RKO (cell line): ENCODE measurements around the gene PXYLP1.
"Not testable (repeated sequence)": the region's sequence is repeated elsewhere in the genome, so short reads cannot be mapped to it uniquely, and the experiment has no call there.

Experiments used
- DNase-seq: peaks from one replicate; pipeline ENCODE4 v3.0.0-alpha.2; 2016; ENCODE audit warnings: low spot score

PXYLP1 gene

DNA sequence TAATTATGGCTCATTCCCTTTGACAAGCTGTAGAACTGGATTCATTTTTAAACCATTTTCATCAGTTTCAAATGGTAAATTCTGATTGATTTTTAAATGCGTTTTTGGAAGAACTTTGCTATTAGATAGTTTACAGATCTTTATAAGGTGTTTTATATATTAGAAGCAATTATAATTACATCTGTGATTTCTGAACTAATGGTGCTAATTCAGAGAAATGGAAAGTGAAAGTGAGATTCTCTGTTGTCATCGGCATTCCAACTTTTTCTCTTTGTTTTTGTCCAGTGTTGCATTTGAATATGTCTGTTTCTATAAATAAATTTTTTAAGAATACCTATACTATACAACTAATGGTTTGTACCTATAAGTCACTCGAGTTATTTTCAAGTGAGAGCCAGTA, 62.7 kb downstream of the PXYLP1 start:
- no peak for DNase-seq

DNA sequence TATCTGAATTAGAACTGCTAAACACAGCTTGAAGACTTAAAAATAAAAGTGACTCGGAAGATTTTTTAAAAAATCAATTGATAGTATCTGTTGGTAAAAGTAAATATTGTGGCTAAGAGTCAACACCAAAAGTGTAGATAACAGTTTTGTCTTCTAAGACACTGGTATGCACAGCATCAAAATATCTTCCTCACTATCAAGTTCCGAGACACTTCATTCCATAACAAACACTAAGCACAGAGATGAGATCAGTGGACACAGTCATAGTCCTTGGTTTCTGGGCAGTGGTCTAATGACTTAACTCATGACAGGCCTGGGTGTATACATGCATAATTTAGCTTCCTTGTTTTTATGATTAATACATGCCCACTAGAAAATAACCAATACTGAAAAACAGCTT, 63.2 kb downstream of the PXYLP1 start:
- DNase-seq = peak; percentile 88

DNA sequence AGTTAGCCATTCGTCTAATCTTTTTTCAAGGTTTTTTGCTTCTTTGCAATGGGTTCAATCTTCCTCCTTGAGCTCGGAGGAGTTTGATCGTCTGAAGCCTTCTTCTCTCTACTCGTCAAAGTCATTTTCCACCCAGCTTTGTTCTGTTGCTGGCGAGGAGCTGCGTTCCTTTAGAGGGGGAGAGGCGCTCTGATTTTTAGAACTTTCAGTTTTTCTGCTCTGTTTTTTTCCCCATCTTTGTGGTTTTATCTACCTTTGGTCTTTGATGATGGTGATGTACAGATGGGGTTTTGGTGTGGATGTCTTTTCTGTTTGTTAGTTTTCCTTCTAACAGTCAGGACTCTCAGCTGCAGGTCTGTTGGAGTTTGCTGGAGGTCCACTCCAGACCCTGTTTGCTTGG, 68.8 kb downstream of the PXYLP1 start:
- not testable (repeated sequence) for DNase-seq

DNA sequence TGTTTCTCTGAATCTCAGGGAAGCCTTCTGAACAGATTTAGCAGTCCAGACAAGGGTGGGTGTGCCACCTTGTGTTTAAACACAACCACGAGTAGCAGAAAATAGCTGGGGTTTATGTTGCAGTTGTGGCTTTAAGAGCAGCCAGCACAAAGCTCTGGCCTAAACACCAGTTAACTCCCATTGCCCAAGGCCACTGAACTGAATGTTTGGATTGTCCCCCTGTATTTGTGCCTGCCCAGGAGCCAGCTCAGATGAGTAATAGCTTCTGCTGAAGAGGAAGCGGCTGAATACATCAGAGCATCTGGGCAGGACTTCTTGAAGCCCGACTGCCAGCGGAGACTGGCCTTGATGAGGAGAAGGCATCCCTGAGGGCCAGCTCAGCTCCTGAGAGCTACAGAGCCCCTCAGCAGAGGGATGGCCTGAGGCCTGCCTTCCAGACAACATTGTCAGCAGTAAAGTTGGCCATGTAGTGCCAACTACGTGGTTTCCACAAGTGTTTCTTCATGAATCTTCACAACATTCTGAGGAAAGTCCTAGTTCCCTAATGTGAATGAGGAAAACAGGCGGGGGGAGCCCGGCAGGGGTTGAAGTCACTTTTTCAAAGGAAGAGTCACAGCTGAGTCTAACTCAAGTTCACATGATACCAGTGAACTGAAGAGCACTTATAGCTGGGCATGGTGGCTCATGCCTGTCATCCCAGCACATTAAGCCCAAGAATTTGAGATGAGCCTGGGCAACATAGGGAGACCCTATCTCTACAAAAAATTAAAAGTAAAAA, 70.9 kb downstream of the PXYLP1 start:
- DNase-seq = no peak

DNA sequence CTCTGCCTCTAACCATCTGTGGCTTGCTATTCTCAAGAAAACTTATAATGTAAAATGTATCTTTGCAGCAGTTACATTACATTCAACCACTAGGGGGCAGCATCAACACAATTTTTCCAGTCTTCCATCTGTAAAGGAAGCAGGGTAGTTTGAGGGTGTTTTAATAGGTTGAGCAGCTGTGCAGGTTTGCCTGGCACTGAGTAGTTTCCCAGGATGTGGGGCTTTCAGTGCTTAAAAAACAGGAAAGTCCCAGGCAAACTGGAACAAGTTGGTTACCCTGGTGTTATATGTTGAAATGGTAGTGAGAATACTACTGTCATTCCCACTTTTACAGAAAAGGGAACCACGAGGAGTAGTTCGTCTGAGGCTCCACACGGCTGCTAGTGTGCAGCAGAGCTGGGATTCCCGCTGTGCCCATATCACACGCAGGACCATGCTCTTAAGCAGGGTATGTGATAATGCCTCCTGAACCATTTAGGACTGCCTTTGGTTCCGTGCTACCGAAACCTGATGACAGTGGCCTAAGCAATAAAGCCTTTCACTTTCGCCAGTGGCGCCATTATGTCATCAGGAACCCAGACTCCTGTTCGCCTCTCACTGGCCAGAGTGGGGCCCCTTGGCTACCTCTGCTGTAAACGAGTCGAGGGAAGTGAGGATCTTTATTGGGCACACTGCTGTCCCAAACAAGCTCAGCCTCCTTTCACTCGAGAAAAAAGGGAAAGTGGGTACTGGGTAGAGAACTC, 72.0 kb downstream of the PXYLP1 start:
- DNase-seq = peak; percentile 73

DNA sequence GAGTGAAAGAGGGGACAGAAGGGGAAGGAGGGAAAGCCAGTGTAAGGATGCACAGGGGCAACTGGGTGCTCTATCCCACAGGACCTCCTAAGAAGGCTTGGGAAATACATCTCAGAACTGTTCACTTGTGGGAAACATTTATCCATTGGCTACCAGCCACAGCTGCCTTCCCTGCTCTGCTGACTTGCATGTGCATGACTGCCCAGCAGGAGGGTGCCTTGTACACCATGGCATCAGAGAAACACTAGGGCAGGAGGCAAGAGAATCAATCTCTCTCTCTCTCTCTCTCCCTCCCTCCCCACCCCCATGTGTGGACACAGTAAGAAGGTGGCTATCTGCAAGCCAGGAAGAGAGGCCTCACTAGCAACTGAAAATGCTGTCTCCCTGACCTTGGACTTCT, 73.8 kb downstream of the PXYLP1 start:
- no peak for DNase-seq

DNA sequence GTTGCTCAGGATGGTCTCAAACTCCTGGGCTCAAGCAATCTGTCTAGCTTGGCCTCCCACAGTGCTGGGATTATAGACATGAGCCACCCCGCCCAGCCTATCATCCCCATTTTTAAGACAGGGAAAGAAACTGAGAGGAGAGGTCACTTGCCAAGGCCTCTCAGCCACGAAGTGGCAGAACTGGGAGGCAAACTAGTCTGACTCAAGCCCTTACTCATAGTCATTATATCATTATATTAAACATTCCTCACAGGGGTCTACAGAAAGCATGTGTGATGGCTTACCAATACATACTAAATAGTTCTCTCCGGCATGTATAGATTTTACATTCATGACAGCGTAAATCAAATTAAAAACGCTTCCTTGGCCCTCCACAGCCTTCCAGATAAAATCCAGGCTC, 74.7 kb downstream of the PXYLP1 start:
- no peak for DNase-seq

DNA sequence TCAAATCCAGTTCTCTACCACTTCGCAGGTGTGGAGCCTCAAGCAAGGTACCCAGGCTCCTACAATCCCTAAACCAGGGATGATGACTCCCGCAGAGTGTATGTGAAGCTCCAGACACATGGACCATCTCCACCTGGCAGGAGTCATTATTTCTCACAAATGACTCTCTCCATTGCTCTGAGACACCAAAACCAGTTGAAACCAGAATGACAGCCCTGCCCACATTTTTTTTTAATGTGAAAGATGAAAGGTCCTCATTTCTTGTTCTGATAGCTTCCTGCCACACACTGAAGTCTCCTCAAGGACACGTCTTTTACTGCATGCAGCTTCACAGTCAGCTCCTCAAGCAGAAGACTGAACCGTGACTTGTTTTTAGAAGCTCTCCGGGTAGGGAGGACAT, 75.3 kb downstream of the PXYLP1 start:
- DNase-seq = no peak

DNA sequence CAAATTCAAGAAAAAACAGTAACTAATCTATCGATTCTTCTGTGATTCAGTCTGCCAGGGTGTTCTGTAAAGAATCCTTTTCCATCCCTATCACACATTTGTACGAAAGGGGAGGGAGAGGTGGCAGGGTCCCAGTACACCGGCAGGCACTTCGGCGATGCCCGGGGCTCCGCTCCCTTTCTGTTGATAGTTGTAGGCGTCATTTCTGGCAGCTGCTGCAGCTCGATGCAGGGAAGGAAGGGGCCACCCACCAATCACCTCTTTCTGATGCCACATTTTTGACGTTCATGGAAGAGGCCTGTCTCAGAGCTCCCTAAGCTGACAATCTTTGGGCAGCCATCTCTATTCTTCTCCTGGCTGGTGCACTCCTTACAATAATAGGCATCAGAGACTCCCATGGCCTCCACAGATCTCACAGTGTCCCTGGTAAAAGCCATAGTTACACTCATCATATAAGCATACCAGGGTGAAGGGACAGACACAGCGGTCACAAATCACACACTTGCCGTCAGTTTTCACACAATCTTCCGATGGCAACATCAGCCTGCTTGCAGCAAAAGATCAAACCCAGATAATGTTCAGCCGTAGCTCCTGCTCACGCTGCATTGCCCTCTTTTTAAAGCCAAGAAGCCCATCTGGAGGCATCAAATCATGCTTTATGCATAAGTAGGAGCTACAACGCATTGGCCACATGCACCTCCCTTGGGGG, 75.9 kb downstream of the PXYLP1 start:
- no peak for DNase-seq

DNA sequence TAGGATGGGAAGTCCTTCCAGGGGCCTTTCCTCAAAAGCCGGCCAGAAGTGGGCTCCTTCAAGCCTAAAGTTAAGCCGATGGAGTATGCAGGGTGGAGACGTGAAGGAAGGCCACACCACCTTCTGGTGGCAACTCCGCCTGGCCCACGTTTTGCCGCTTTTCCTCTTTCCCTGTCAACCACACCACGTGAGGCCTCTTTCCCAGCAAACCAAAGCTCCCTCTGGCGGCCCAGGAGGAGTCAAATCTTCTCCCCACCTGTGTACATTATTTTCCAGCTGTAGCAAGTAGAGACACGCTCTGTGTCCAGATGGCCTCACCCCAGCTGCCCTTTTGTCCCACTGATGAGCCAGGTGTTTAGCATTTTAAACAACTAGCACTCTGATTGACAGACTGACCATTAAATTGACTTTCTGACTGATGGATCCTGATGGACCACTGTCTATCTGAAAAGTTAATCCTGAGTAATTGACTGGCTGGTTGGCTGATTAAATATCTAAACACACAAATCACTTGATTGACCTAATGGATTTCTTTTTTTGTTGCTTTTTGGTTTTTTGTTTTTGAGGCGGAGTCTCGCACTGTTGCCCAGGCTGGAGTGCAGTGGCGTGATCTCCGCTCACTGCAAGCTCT, 77.1 kb downstream of the PXYLP1 start:
- no peak for DNase-seq

DNA sequence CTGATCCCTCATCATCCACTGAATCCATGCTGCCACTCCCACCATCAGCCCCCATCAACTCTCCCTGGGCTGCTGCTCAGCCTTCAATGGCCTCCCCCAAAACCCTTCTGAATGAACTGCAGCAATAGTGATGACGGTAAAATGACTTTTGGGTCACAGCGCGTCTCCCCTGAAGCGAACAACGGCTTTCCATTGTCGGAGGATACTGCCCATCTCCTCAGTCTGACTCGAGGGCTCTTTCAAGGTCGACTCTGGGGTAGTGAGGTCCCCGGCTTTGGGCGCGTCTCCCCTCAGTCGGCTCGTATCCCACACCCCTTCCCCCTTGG, 79.5 kb downstream of the PXYLP1 start:
- DNase-seq = no peak

DNA sequence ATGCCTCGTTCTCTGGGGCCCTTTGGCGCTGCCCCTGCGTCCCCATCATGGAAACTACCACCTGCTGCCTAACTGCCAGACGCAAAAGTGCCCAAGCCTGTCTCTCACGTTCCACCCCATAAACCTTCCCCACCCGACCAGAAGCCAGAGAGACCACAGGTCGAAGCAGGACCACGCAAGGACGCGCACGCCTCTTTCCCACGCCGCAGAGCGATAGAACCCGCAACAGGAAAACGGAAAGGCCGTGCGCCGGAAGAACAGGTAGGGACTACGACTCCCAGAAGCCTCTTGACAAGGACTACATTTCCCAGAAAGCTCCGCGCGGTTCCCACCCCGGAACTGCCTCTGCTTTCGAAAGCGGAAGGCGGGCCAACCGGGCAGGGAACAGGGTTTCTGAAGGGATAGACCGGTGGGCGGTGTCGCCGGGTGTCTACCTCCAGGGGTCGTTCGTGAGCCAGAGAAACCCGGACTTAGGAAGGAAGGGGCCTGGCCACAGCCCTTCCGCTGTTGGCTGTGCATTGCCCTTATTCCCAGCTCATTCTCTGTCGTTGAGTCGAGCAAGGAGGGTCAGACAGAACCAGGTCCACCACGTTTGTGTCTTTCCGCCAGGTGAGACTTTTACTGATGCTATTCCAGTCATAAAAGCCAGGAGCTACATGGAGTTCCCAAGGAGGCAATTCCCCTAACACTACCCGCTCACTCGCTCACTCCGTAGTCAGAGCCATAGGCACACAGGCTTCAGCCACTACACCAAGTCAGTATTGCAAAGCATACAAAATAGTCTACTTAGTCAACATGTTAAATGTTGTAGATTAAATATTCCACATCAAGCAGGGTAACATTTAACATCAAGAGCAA, 80.1 kb downstream of the PXYLP1 start:
- DNase-seq = peak; percentile 98

DNA sequence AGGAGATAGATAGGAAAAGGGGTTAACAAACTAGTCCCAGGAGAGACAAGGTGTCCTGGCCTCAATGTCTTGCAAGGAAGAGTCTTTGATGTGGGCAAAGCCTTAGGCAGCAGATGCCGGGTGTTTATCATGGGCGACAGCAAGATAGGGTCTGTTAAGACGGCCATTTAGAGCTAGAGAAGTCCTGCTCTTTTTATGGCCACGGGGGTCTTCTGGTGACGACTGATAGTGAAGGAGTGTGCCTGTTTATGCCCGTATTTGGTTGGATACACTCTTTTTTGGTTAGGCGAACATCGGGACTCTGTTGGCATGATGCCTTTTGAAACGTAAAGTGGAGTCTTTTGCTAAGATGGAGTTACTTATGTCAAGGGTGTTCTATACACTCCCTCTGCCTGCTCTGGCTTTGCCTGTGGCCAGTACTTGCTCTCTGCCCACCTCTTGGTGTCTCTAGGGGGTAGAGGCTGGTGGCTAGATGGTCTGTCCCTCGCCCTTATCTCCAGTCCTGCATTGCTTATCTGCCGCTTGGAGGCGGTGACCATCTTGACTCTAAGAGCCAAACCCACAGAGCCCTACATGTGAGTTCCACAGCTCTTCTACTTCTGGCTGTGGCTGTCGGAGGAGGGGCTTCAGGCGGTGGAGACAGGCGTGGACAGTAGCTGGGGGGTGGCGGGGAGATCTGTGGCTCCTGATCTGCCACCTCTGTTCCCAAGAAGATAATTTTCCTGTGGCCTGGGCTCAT, 80.9 kb downstream of the PXYLP1 start:
- DNase-seq = no peak

DNA sequence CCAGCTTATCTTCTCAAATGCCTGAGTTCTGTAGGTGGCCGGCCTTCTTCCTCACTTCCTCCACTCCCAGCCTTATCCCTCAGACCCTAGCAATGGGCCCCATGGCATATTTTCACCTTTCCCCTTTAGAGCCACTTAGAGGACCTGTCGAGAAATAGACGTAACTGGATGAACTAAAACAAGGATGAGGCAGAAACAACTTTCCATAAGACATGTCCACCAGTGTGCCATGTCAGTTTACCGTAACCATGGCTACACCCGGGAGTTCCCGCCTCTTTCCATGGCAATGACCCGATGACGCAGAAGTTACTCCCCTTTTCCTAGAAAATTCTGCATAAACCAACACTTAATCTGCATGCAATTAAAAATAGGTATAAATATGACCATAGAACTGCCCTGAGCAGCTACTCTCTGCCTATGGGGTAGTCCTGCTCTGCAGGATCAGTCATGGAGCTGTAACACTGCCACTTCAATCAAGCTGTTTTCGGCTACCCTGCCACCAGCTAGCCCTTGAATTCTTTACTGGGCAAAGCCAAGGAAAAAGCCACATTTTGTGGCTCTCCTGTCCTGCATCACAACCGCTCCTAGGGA, 81.6 kb downstream of the PXYLP1 start:
- DNase-seq = no peak

DNA sequence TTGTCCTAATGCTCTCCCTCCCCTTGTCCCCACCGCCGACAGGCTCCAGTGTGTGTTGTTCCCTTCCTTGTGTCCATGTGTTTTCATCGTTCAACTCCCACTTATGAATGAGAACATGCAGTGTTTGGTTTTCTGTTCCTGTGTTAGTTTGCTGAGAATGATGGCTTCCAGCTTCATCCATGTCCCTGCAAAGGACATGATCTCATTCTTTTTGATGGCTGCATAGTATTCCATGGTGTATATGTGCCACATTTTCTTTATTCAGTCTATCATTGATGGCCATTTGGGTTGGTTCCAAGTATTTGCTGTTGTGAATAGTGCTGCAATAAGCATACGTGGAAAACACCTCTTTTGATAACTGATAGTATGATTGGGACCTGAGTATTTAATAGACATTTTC, 82.8 kb downstream of the PXYLP1 start:
- DNase-seq = not testable (repeated sequence)

DNA sequence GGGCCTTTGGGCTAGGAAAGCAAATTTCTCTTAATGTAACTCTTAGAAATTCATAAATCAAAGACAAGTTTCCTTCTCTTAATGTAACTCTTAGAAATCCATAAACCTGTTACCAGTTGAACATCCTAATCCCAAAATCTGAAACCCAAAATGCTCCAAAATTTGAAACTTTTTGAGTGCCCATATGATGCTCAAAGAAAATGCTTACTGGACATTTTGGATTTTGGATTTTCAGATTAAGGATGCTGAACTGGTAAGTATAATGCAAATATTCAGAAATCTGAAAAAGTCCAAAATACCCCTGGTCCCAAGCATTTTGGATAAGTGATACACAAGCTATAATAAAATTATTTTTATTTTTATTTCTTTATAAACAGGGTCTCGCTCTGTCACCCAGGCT, 85.2 kb downstream of the PXYLP1 start:
- DNase-seq = no peak

DNA sequence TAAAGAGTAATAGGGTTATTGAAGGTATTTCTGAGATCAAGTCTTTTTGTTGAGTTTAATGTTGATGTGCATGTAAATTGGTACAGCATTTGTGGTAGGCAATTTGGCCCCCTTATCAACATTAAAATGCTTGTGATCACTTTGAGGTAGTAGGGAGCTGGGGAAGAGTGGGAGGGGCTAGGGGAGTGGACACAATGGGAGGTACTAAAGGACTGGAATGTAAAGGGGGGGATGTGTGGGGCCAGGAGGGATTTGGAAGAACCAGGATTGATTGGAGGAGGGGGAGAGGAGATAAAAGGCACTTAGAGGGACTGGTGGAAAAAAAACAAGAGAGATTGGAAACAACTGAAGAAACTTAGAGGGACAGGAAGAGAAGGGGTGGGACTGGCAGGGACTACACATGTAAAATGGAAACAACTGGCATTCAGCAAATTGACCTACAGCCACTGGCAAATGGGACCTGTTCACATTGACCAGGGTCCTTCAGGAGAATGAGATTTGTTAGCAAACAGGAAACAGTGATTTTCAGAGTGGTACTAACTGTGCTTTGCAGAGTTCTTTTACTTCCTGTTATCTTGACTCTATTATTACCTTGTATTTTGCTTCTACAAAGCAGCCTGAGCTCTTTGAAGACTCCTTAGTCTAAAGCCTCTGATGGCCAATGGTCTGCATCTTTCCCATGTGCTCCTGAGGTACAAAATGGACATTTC, 88.9 kb downstream of the PXYLP1 start:
- DNase-seq = no peak

DNA sequence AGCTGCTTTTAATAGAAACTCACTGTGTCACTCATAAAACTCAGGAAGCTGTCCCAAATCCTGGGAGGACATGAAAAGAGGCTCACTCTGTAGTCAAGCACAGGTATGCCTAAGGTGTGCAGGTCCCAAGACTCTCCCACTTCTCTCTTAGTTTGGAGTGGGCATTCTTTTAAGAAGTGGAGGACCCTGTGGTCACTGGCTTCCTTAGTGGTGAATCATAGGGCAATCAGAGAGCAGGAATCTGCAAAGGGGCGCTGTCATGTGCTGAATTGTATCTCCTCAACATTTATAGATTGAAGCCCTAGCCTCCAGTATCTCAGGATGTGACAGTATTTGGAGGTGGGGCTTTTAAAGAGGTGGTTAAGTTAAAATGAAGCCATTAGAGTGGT, 89.5 kb downstream of the PXYLP1 start:
- DNase-seq = no peak

DNA sequence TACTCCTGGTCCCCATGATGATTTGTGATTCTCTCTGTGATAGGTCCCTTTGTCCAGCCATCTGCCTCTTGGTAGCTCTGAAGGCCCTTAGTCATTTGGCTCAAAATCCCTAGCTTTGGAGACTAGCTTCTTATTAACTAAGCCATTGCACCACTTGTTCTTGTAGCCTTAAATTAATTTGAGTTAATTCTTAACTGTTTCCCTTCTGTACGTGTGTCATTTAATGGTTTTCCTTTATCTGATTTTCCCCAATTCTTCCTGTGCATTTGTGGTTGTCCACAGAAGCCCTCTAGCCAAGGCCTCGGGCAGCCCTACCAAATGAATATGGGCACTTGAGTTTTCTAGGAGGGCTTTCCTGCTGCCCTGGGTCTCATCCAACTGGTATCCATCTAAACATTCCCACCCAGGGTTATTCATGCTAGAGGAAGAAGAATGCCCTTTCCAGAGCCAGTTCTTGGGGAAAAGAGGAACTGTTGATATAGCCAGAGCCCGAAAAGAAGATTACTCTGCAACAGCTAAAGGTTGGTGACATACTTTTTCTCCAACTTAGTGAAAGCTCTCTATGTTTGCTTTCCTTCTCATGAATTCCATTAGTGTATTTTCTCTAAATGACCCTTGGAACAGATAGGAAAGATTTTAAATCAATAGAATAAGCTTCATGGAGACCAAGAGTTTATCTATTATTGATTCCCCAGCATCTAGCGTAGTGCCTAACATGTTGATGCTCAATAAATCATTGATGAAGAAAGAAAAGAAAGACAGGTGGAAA, 92.5 kb downstream of the PXYLP1 start:
- no peak for DNase-seq
